H9 (cell line): ENCODE measurements around the gene SPECC1L. TPM values are rescaled to one million over a fixed set of nuclear protein-coding genes. Genes with fewer than 3 reads are reported as not detected.
A peak's percentile ranks its signal among the peaks of the same experiment; 100 is the strongest.

Experiments
- DNase-seq: peaks from one replicate; pipeline ENCODE4 v3.0.0-alpha.2; 2017
- H2AFZ ChIP-seq: one replicate; pipeline ENCODE4 v1.6.1; 2013; ENCODE audit warnings: mild to moderate bottlenecking, low read length, control low read depth, moderate library complexity
- H2AK5ac ChIP-seq: 2 replicates; pipeline ENCODE4 v1.6.1; 2013; ENCODE audit warnings: low read length, control low read depth, mixed read lengths; ENCODE audit not compliant: insufficient read length
- H2BK120ac ChIP-seq: one replicate; pipeline ENCODE4 v1.6.1; 2013; ENCODE audit warnings: low read depth, mild to moderate bottlenecking, low read length, control low read depth, inconsistent platforms; ENCODE audit not compliant: poor library complexity, severe bottlenecking
- H2BK12ac ChIP-seq: 2 replicates; pipeline ENCODE4 v1.6.1; 2013; ENCODE audit warnings: low read length, control low read depth, mixed read lengths, low read depth; ENCODE audit not compliant: insufficient read length
- H2BK15ac ChIP-seq: 2 replicates; pipeline ENCODE4 v1.6.1; 2013; ENCODE audit warnings: low read depth, low read length, control low read depth
- H2BK20ac ChIP-seq: one replicate; pipeline ENCODE4 v1.6.1; 2013; ENCODE audit warnings: low read depth, mild to moderate bottlenecking, low read length, control low read depth, inconsistent platforms; ENCODE audit not compliant: poor library complexity, severe bottlenecking
- H2BK5ac ChIP-seq: 2 replicates; pipeline ENCODE4 v1.6.1; 2013; ENCODE audit warnings: low read length, control low read depth, mixed read lengths; ENCODE audit not compliant: insufficient read length
- H3K14ac ChIP-seq: 2 replicates; pipeline ENCODE4 v1.6.1; 2013; ENCODE audit warnings: low read length, control low read depth; ENCODE audit not compliant: insufficient read depth
- H3K18ac ChIP-seq: 2 replicates; pipeline ENCODE4 v1.6.1; 2013; ENCODE audit warnings: low read depth, mild to moderate bottlenecking, mixed read lengths, low read length, control low read depth; ENCODE audit not compliant: insufficient read length
- H3K23ac ChIP-seq: 2 replicates; pipeline ENCODE4 v1.6.1; 2013; ENCODE audit warnings: low read length, control low read depth, mixed read lengths, low read depth; ENCODE audit not compliant: insufficient read length
- H3K23me2 ChIP-seq: 2 replicates; pipeline ENCODE4 v1.6.1; 2013; ENCODE audit warnings: low read depth, mild to moderate bottlenecking, mixed read lengths, low read length, control low read depth; ENCODE audit not compliant: insufficient read length, poor library complexity, severe bottlenecking
- H3K27ac ChIP-seq: 2 replicates; pipeline ENCODE4 v1.5.1; 2013; ENCODE audit warnings: low read length, control low read depth, mixed read lengths, low read depth; ENCODE audit not compliant: insufficient read length
- H3K27me3 ChIP-seq: 2 replicates; pipeline ENCODE4 v1.6.1; 2013; ENCODE audit warnings: low read length, control low read depth, inconsistent platforms; ENCODE audit not compliant: insufficient read depth
- H3K4ac ChIP-seq: 2 replicates; pipeline ENCODE4 v1.6.1; 2013; ENCODE audit warnings: low read depth, mild to moderate bottlenecking, control low read depth, inconsistent platforms, low read length, moderate library complexity
- H3K4me1 ChIP-seq: 2 replicates; pipeline ENCODE4 v1.6.1; 2013; ENCODE audit warnings: low read length, control low read depth, inconsistent platforms; ENCODE audit not compliant: insufficient read depth
- H3K4me2 ChIP-seq: 2 replicates; pipeline ENCODE4 v1.6.1; 2013; ENCODE audit warnings: low read length, control low read depth, mixed read lengths; ENCODE audit not compliant: insufficient read length, insufficient read depth
- H3K56ac ChIP-seq: 2 replicates; pipeline ENCODE4 v1.6.1; 2013; ENCODE audit warnings: low read depth, mild to moderate bottlenecking, mixed read lengths, low read length, control low read depth; ENCODE audit not compliant: insufficient read length
- H3K79me1 ChIP-seq: 2 replicates; pipeline ENCODE4 v1.6.1; 2013; ENCODE audit warnings: low read depth, mild to moderate bottlenecking, moderate library complexity, low read length, control low read depth, inconsistent platforms; ENCODE audit not compliant: insufficient read depth, poor library complexity, severe bottlenecking
- H3K79me2 ChIP-seq: 2 replicates; pipeline ENCODE4 v1.6.1; 2013; ENCODE audit warnings: low read length, control low read depth, inconsistent platforms; ENCODE audit not compliant: insufficient read depth
- H3K9ac ChIP-seq: 2 replicates; pipeline ENCODE4 v1.6.1; 2013; ENCODE audit warnings: low read length, control low read depth, mixed read lengths; ENCODE audit not compliant: insufficient read length; ENCODE audit errors: extremely low read depth
- H3K9me3 ChIP-seq: one replicate; pipeline ENCODE4 v1.6.1; 2013; ENCODE audit warnings: low read depth, low read length, inconsistent platforms; ENCODE audit not compliant: control insufficient read depth
- H3T11ph ChIP-seq: one replicate; pipeline ENCODE4 v1.6.1; 2013; ENCODE audit warnings: mild to moderate bottlenecking, low read length, control low read depth, inconsistent platforms
- H4K20me1 ChIP-seq: one replicate; pipeline ENCODE4 v1.6.1; 2013; ENCODE audit not compliant: control insufficient read depth, insufficient read length, insufficient read depth
- H4K5ac ChIP-seq: 2 replicates; pipeline ENCODE4 v1.6.1; 2013; ENCODE audit warnings: low read depth, mild to moderate bottlenecking, mixed read lengths, low read length, control low read depth; ENCODE audit not compliant: insufficient read length
- H4K8ac ChIP-seq: replicated peaks from 2 replicates; pipeline ENCODE4 v1.6.1; 2013; ENCODE audit warnings: low read length, control low read depth, mixed read lengths, low read depth; ENCODE audit not compliant: insufficient read length
- H4K91ac ChIP-seq: 2 replicates; pipeline ENCODE4 v1.6.1; 2013; ENCODE audit warnings: low read depth, mild to moderate bottlenecking, moderate library complexity, mixed read lengths, low read length, control low read depth; ENCODE audit not compliant: insufficient read length
- H3K27ac Mint-ChIP-seq, 3 experiments: 2 replicates in 2 of 3; 3 replicates in 1 of 3; pipeline ENCODE4 v1.8.0; 2020 to 2021; ENCODE audit warnings: mixed read lengths in 3 of 3, mild to moderate bottlenecking in 1 of 3, moderate library complexity in 1 of 3
- H3K27me3 Mint-ChIP-seq: 2 replicates; pipeline ENCODE4 v1.8.0; 2021; ENCODE audit warnings: low read depth, mild to moderate bottlenecking, moderate library complexity, mixed read lengths
- H3K36me3 Mint-ChIP-seq, 3 experiments: 2 replicates in 2 of 3; 3 replicates in 1 of 3; pipeline ENCODE4 v1.8.0; 2020 to 2021; ENCODE audit warnings: low read depth in 3 of 3, mixed read lengths in 3 of 3; ENCODE audit not compliant: insufficient read depth in 1 of 3
- H3K4me1 Mint-ChIP-seq, 2 experiments: 2 replicates each; pipeline ENCODE4 v1.8.0; 2020; ENCODE audit warnings: mixed read lengths in 2 of 2
- H3K4me3 Mint-ChIP-seq, 2 experiments: 2 replicates in 1 of 2; 3 replicates in 1 of 2; pipeline ENCODE4 v1.8.0; 2020 to 2021; ENCODE audit warnings: mild to moderate bottlenecking in 2 of 2, mixed read lengths in 2 of 2, moderate library complexity in 1 of 2
- H3K9me3 Mint-ChIP-seq, 2 experiments: 2 replicates in 1 of 2; 3 replicates in 1 of 2; pipeline ENCODE4 v1.8.0; 2020; ENCODE audit warnings: mild to moderate bottlenecking in 2 of 2, mixed read lengths in 2 of 2, moderate library complexity in 1 of 2
- CTCF ChIP-seq: fragments of 200-600 bp; sonication (generic); conservative IDR thresholded peaks from 3 replicates; pipeline ENCODE4 v1.8.0; 2021; ENCODE audit warnings: antibody characterized with exemption, mild to moderate bottlenecking
- WGBS: extraction: QIAGEN DNeasy Blood & Tissue Kit; methylation state at CpG from one replicate; pipeline ENCODE4 v1.1.7; 2013; ENCODE audit warnings: missing lambda C conversion rate, low lambda C conversion rate, mixed read lengths; ENCODE audit not compliant: insufficient read length; ENCODE audit errors: extremely low coverage; 5-methylcytosine and 5-hydroxymethylcytosine counted together
- total RNA-seq: library from RNA; stranded (reverse); gene quantifications from 2 replicates; pipeline ENCODE4 v1.2.1, GENCODE V29; 2021

SPECC1L gene
- total RNA-seq, 1 experiment from 2014 or later, result 57.1 TPM

- H3K36me3 Mint-ChIP-seq, result peaks cover 32 to 58% (median 43%) of the 10 kb centered on the region in 3 experiments
Measured at GRCh38 chr22:24355574-24355973, 84.9 kb downstream of the SPECC1L start.

More at GRCh38 chr22:24355574-24355973, 84.9 kb downstream of the SPECC1L start:
- Histone ChIP-seq H4K5ac (no peak overlapping the region), H3K23me2 (no peaks in the 10 kb centered on the region), H2BK15ac (no peak overlapping the region), H3K4me2 (no peak overlapping the region), H3K23ac (no peak overlapping the region), H3K79me2 (no peaks in the 10 kb centered on the region), H2BK5ac (no peak overlapping the region), H2AFZ (no peak overlapping the region), H3K56ac (no peak overlapping the region), H3K79me1 (no peaks in the 10 kb centered on the region), H2BK12ac (no peak overlapping the region), H3T11ph (no peak overlapping the region), H3K4me1 (no peaks in the 10 kb centered on the region), H3K4ac (no peak overlapping the region), H3K27ac (no peak overlapping the region), H2BK120ac (no peak overlapping the region), H2BK20ac (no peak overlapping the region), H4K8ac (no peak overlapping the region), H3K9me3 (no peaks in the 10 kb centered on the region), H3K27me3 (no peaks in the 10 kb centered on the region), H3K18ac (no peak overlapping the region), H3K14ac (no peak overlapping the region), H2AK5ac (no peak overlapping the region), H3K9ac (no peak overlapping the region), H4K20me1 (no peaks in the 10 kb centered on the region), H4K91ac (no peak overlapping the region)
- Mint-ChIP-seq H3K27me3 (no peaks in the 10 kb centered on the region), H3K27ac (peak overlapping the region in 1 of 3 experiments; percentile 59; a peak in 1 of 7 replicates), H3K4me3 (no peak overlapping the region), H3K9me3 (peaks cover 4 to 9% of the 10 kb centered on the region in 2 experiments; a peak in 3 of 5 replicates), H3K4me1 (no peaks in the 10 kb centered on the region)
- no peak for TF ChIP-seq CTCF
- DNase-seq, result no peak
- WGBS, result no CpG with 5 or more reads among the region's 2 CpGs
